Cardiac muscle cell (in vitro differentiated cells and primary cell): Measurements from ENCODE around the gene DBF4B. TPM values are rescaled to one million over a fixed set of nuclear protein-coding genes. Genes with fewer than 3 reads are reported as not detected.

Source experiments
- DNase-seq, 2 donors: peaks; one replicate each; pipeline versions ENCODE4 v3.0.0 to v3.0.0-alpha.2; 2010 to 2017; ENCODE audit warnings: low read depth in 1 of 2, low spot score in 1 of 2
- H3K27ac ChIP-seq: fragments of 200-600 bp; sonication (generic); 2 replicates; pipeline ENCODE4 v1.5.1; 2016
- H3K27me3 ChIP-seq: fragments of 200-600 bp; sonication (generic); 2 replicates; pipeline ENCODE4 v1.6.0; 2016; ENCODE audit warnings: control low read depth
- H3K36me3 ChIP-seq: fragments of 200-600 bp; sonication (generic); 2 replicates; pipeline ENCODE4 v1.5.1; 2016; ENCODE audit warnings: control low read depth
- H3K4me1 ChIP-seq: fragments of 200-600 bp; sonication (generic); 2 replicates; pipeline ENCODE4 v1.8.1; 2017; ENCODE audit warnings: low read depth, mild to moderate bottlenecking, mixed run types
- H3K4me3 ChIP-seq: fragments of 200-600 bp; sonication (generic); 2 replicates; pipeline ENCODE4 v1.5.1; 2016; ENCODE audit warnings: mild to moderate bottlenecking
- H3K9me3 ChIP-seq: fragments of 200-600 bp; sonication (generic); 2 replicates; pipeline ENCODE4 v1.5.1; 2017; ENCODE audit warnings: low read depth, mild to moderate bottlenecking, control low read depth
- CTCF ChIP-seq: IDR thresholded peaks from 2 replicates; pipeline ENCODE4 v1.5.1; 2012; ENCODE audit warnings: low read depth, mild to moderate bottlenecking, low read length
- polyA plus RNA-seq: library from polyadenylated mRNA; unstranded; fragments of >200 nt; fragmentation: Nextera tagmentation; extraction: Ambion mirVana; gene quantifications from 2 replicates; pipeline ENCODE4 v1.2.1, GENCODE V29; 2016
- total RNA-seq: library from RNA; depleted of rRNA; stranded (reverse); fragments of >200 nt; gene quantifications from 2 replicates; pipeline ENCODE4 v1.2.3, GENCODE V29; 2016

DBF4B gene
- total and polyA plus RNA-seq, 2 experiments from 2014 or later, result 15.3 to 26.8 TPM

GRCh38 chr17:44769230-44769629 is 60.8 kb downstream of the DBF4B start:
- H3K27ac ChIP-seq, result no peak overlapping the region
- peaks cover 26% of the 10 kb centered on the region for H3K4me1 ChIP-seq
- H3K9me3 ChIP-seq, result no peaks in the 10 kb centered on the region
- DNase-seq, result no peak
- TF ChIP-seq CTCF, result no peak
- H3K27me3 ChIP-seq, result no peaks in the 10 kb centered on the region
- no peak overlapping the region for H3K4me3 ChIP-seq
- no peaks in the 10 kb centered on the region for H3K36me3 ChIP-seq

GRCh38 chr17:44769647-44770084 is 61.2 kb downstream of the DBF4B start:
- Histone ChIP-seq H3K27me3 (no peaks in the 10 kb centered on the region), H3K4me3 (no peak overlapping the region), H3K9me3 (no peaks in the 10 kb centered on the region), H3K4me1 (peaks cover 26% of the 10 kb centered on the region), H3K36me3 (no peaks in the 10 kb centered on the region), H3K27ac (peak overlapping the region; percentile 15)
- DNase-seq, result no peak
- TF ChIP-seq CTCF, result no peak

GRCh38 chr17:44770166-44770925 is 61.9 kb downstream of the DBF4B start:
- Histone ChIP-seq H3K9me3 (no peaks in the 10 kb centered on the region), H3K4me3 (no peak overlapping the region), H3K27ac (peak overlapping the region; percentile 15), H3K27me3 (no peaks in the 10 kb centered on the region), H3K4me1 (peaks cover 26% of the 10 kb centered on the region), H3K36me3 (no peaks in the 10 kb centered on the region)
- DNase-seq, result no peak
- no peak for TF ChIP-seq CTCF

- Histone ChIP-seq H3K9me3 (no peaks in the 10 kb centered on the region), H3K27me3 (no peaks in the 10 kb centered on the region), H3K4me3 (no peak overlapping the region), H3K4me1 (peaks cover 17% of the 10 kb centered on the region), H3K27ac (no peak overlapping the region), H3K36me3 (no peaks in the 10 kb centered on the region)
- DNase-seq, result no peak
- TF ChIP-seq CTCF, result no peak
Measured at GRCh38 chr17:44772308-44773045, 64.0 kb downstream of the DBF4B start.

- TF ChIP-seq CTCF, result no peak
- Histone ChIP-seq H3K27me3 (no peaks in the 10 kb centered on the region), H3K27ac (no peak overlapping the region), H3K9me3 (no peaks in the 10 kb centered on the region), H3K4me1 (peaks cover 12% of the 10 kb centered on the region), H3K36me3 (no peaks in the 10 kb centered on the region), H3K4me3 (no peak overlapping the region)
- DNase-seq, result no peak
Measured at GRCh38 chr17:44773140-44773539, 64.7 kb downstream of the DBF4B start.
